ENCODE data around the gene CELSR1.
"Not testable (repeated sequence)": the region's sequence is repeated elsewhere in the genome, so short reads cannot be mapped to it uniquely, and the experiment has no call there.

CELSR1 gene

GRCh38 chr22:46513908-46514550 lies 23.4 kb downstream of the CELSR1 start:
- DNase-seq (ENCODE audit: low read depth) = no peak

GRCh38 chr22:46512683-46513082 lies 24.7 kb downstream of the CELSR1 start:
- DNase-seq (ENCODE audit: low read depth) = no peak

GRCh38 chr22:46512039-46512370 lies 25.4 kb downstream of the CELSR1 start:
- no peak for DNase-seq (ENCODE audit: low read depth)

- no peak for DNase-seq (ENCODE audit: low read depth)
Measured at GRCh38 chr22:46511151-46512038, 26.0 kb downstream of the CELSR1 start.

GRCh38 chr22:46509416-46510089 lies 27.9 kb downstream of the CELSR1 start:
- DNase-seq (ENCODE audit: low read depth) = no peak

GRCh38 chr22:46508491-46508999 lies 28.9 kb downstream of the CELSR1 start:
- no peak for DNase-seq (ENCODE audit: low read depth)

GRCh38 chr22:46507451-46508425 lies 29.7 kb downstream of the CELSR1 start:
- no peak for DNase-seq (ENCODE audit: low read depth)

GRCh38 chr22:46504584-46504983 lies 32.8 kb downstream of the CELSR1 start:
- DNase-seq (ENCODE audit: low read depth) = no peak

- no peak for DNase-seq (ENCODE audit: low read depth)
Measured at GRCh38 chr22:46502440-46503175, 34.8 kb downstream of the CELSR1 start.

- DNase-seq (ENCODE audit: low read depth) = no peak
Measured at GRCh38 chr22:46501701-46502100, 35.7 kb downstream of the CELSR1 start.

GRCh38 chr22:46501265-46501664 lies 36.2 kb downstream of the CELSR1 start:
- not testable (repeated sequence) for DNase-seq (ENCODE audit: low read depth)

GRCh38 chr22:46500201-46500600 lies 37.2 kb downstream of the CELSR1 start:
- DNase-seq (ENCODE audit: low read depth) = no peak

- DNase-seq (ENCODE audit: low read depth) = no peak
Measured at GRCh38 chr22:46499805-46500189, 37.6 kb downstream of the CELSR1 start.

- DNase-seq (ENCODE audit: low read depth) = no peak
Measured at GRCh38 chr22:46491946-46492345, 45.5 kb downstream of the CELSR1 start.

- DNase-seq (ENCODE audit: low read depth) = no peak
Measured at GRCh38 chr22:46490538-46490937, 46.9 kb downstream of the CELSR1 start.

GRCh38 chr22:46486996-46487717 lies 50.3 kb downstream of the CELSR1 start:
- no peak for DNase-seq (ENCODE audit: low read depth)

- no peak for DNase-seq (ENCODE audit: low read depth)
Measured at GRCh38 chr22:46484861-46485595, 52.4 kb downstream of the CELSR1 start.

GRCh38 chr22:46484156-46484860 lies 53.1 kb downstream of the CELSR1 start:
- no peak for DNase-seq (ENCODE audit: low read depth)

- no peak for DNase-seq (ENCODE audit: low read depth)
Measured at GRCh38 chr22:46483353-46483752, 54.1 kb downstream of the CELSR1 start.
